Measurements from ENCODE around the gene USP47. TPM values are rescaled to one million over a fixed set of nuclear protein-coding genes. Genes with fewer than 3 reads are reported as not detected.

The USP47 gene
- total RNA-seq, 1 experiment from 2014 or later = 33.5 TPM

GRCh38 chr11:11935536-11935935 lies 93.8 kb downstream of the USP47 start:
- no peak for DNase-seq (ENCODE audit: extremely low read depth, low read depth)

DNA sequence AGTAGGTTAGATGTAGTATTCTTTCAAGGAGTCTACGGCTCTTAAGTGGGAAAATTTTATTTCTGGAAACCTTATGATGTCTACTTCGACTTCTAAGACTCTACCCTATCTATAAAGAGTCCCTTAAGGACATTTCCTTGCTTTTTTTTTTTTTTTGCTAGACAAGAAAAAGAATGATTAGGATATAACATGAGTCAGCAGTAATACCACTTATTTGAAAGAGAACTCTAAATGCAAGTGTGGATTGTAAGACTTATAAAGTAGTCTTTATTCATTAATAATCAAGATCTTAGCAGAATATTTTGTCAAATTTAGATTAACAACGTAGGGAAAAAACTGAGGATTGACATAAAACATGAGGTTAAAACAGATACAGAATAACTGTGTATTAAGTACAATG lies 95.7 kb downstream of the USP47 start:
- DNase-seq (ENCODE audit: extremely low read depth, low read depth) = no peak

- DNase-seq (ENCODE audit: extremely low read depth, low read depth) = no peak
These were observed 96.2 kb downstream of the USP47 start for GRCh38 chr11:11937957-11938356.

GRCh38 chr11:11940551-11940950 lies 98.8 kb downstream of the USP47 start:
- DNase-seq (ENCODE audit: extremely low read depth, low read depth) = no peak

DNA sequence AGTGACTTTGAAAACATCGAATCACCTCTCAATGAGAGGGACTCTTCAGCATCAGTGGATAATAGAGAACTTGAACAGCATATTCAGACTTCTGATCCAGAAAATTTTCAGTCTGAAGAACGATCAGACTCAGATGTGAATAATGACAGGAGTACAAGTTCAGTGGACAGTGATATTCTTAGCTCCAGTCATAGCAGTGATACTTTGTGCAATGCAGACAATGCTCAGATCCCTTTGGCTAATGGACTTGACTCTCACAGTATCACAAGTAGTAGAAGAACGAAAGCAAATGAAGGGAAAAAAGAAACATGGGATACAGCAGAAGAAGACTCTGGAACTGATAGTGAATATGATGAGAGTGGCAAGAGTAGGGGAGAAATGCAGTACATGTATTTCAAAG lies 100.9 kb downstream of the USP47 start:
- no peak for DNase-seq (ENCODE audit: extremely low read depth, low read depth)

DNA sequence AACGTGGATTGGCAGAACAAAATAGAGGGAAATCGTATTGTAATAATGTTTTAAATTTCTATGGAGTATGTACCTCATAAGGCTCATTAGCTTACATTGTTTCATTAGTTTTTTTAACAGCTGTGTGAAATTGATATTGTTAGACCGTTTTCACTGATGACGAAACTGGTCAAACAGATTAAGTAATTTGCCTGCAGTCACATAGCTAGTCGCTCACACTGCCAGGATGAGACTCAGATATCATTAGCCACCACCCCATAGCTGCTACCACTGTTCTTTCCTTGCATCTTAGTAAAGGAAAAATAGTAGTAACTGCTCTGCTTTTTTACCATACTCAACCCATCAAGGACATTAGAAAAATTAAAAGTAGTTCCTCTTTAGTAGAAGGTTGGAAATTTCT lies 102.7 kb downstream of the USP47 start:
- DNase-seq (ENCODE audit: extremely low read depth, low read depth) = no peak

- no peak for DNase-seq (ENCODE audit: extremely low read depth, low read depth)
These were observed 104.4 kb downstream of the USP47 start for GRCh38 chr11:11946180-11946579.

- no peak for DNase-seq (ENCODE audit: extremely low read depth, low read depth)
These were observed 105.1 kb downstream of the USP47 start for GRCh38 chr11:11946878-11947277.

GRCh38 chr11:11947825-11948224 lies 106.1 kb downstream of the USP47 start:
- DNase-seq (ENCODE audit: extremely low read depth, low read depth) = no peak

GRCh38 chr11:11948242-11948947 lies 106.6 kb downstream of the USP47 start:
- DNase-seq (ENCODE audit: extremely low read depth, low read depth) = no peak

- no peak for DNase-seq (ENCODE audit: extremely low read depth, low read depth)
These were observed 107.7 kb downstream of the USP47 start for GRCh38 chr11:11949482-11949881.

DNA sequence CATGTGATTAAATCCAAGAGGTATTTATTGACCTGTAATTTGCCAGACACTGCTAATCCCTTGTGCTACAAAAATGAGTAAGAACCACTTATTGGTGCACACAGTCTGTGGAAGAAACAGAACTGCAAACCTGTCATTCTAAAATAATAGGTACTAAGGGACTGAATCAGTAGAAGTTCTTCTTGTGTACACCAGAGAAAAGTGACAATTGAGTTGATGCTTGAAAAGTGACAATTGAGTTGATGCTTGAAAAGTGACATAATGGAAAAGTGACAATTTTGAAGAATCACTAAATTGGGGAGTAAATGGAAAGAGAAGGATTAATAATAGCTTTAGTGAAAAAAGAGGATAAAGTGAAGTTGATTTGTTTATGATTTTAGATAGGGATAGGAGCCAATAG lies 110.3 kb downstream of the USP47 start:
- DNase-seq (ENCODE audit: extremely low read depth, low read depth) = no peak

DNA sequence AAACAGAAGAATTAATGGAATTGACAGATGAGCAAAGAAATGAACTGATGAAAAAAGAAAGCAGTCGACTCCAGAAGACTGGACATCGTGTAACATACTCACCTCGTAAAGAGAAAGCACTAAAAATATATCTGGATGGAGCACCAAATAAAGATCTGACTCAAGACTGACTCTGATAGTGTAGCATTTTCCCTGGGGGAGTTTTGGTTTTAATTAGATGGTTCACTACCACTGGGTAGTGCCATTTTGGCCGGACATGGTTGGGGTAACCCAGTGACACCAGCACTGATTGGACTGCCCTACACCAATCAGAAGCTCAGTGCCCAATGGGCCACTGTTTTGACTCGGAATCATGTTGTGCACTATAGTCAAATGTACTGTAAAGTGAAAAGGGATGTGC lies 114.2 kb downstream of the USP47 start:
- no peak for DNase-seq (ENCODE audit: extremely low read depth, low read depth)

- DNase-seq (ENCODE audit: extremely low read depth, low read depth) = no peak
These were observed 116.8 kb downstream of the USP47 start for GRCh38 chr11:11958403-11959231.

- no peak for DNase-seq (ENCODE audit: extremely low read depth, low read depth)
These were observed 117.8 kb downstream of the USP47 start for GRCh38 chr11:11959601-11960000.

- no peak for DNase-seq (ENCODE audit: extremely low read depth, low read depth)
These were observed 118.9 kb downstream of the USP47 start for GRCh38 chr11:11960687-11961086.

GRCh38 chr11:11961399-11962028 lies 119.7 kb downstream of the USP47 start:
- no peak for DNase-seq (ENCODE audit: extremely low read depth, low read depth)

GRCh38 chr11:11963067-11963466 lies 121.3 kb downstream of the USP47 start:
- DNase-seq (ENCODE audit: extremely low read depth, low read depth) = no peak

- DNase-seq (ENCODE audit: extremely low read depth, low read depth) = no peak
These were observed 122.3 kb downstream of the USP47 start for GRCh38 chr11:11963842-11964773.

GRCh38 chr11:11964774-11965150 lies 123.0 kb downstream of the USP47 start:
- DNase-seq (ENCODE audit: extremely low read depth, low read depth) = no peak

GRCh38 chr11:11965192-11965591 lies 123.4 kb downstream of the USP47 start:
- no peak for DNase-seq (ENCODE audit: extremely low read depth, low read depth)

All from NCI-H460 (cell line).